Spleen (tissue), 11 donors: ENCODE results near the gene DPP3. TPM values are rescaled to one million over a fixed set of nuclear protein-coding genes. Genes with fewer than 3 reads are reported as not detected.
A peak's percentile ranks its signal among the peaks of the same experiment; 100 is the strongest.

Source experiments
- DNase-seq: peaks from one replicate; pipeline ENCODE4 v3.0.0-alpha.2; 2020
- H3K27ac ChIP-seq, 8 donors: fragments of 200-600 bp; sonication (generic) in 7 of 8; 1 replicate in 4 of 8; 2 replicates in 4 of 8; pipeline versions ENCODE4 v1.5.0 to v1.8.0; 2016 to 2021; ENCODE audit warnings: inconsistent platforms in 4 of 8, mild to moderate bottlenecking in 4 of 8, moderate library complexity in 1 of 8
- H3K27me3 ChIP-seq, 7 donors: fragments of 200-600 bp; sonication (generic) in 6 of 7; replicated peaks in 1 of 7; 1 replicate in 4 of 7; 2 replicates in 3 of 7; pipeline versions ENCODE4 v1.5.0 to v1.8.0; 2016 to 2021; ENCODE audit warnings: inconsistent platforms in 3 of 7, mild to moderate bottlenecking in 1 of 7
- H3K36me3 ChIP-seq, 6 donors: fragments of 200-600 bp; sonication (generic) in 5 of 6; 1 replicate in 4 of 6; 2 replicates in 2 of 6; pipeline versions ENCODE4 v1.5.0 to v1.8.0; 2016 to 2021; ENCODE audit warnings: inconsistent platforms in 2 of 6
- H3K4me1 ChIP-seq, 6 donors: fragments of 200-600 bp; sonication (generic) in 5 of 6; 1 replicate in 3 of 6; 2 replicates in 3 of 6; pipeline versions ENCODE4 v1.5.0 to v1.8.0; 2016 to 2021; ENCODE audit warnings: inconsistent platforms in 3 of 6
- H3K4me3 ChIP-seq, 8 donors: fragments of 200-600 bp; sonication (generic) in 7 of 8; 1 replicate in 4 of 8; 2 replicates in 4 of 8; pipeline versions ENCODE4 v1.5.0 to v1.8.0; 2016 to 2021; ENCODE audit warnings: inconsistent platforms in 4 of 8, mild to moderate bottlenecking in 4 of 8, moderate library complexity in 2 of 8
- H3K9me3 ChIP-seq, 8 donors: fragments of 200-600 bp; sonication (generic) in 7 of 8; 1 replicate in 4 of 8; 2 replicates in 4 of 8; pipeline versions ENCODE4 v1.5.0 to v1.8.0; 2016 to 2021; ENCODE audit warnings: inconsistent platforms in 4 of 8
- CTCF ChIP-seq, 11 experiments: fragments of 200-600 bp in 7 of 11; fragments of 450-650 bp in 4 of 11; sonication (generic) in 4 of 11; IDR thresholded peaks in 8 of 11; conservative IDR thresholded peaks in 3 of 11; 1 replicate in 7 of 11; 2 replicates in 4 of 11; pipeline versions ENCODE4 v1.4.0 to v1.8.0; 2016 to 2021; ENCODE audit warnings: antibody characterized with exemption in 11 of 11, inconsistent platforms in 4 of 11, mild to moderate bottlenecking in 1 of 11
- POLR2A ChIP-seq, 3 donors: fragments of 450-650 bp; IDR thresholded peaks; one replicate each; pipeline ENCODE4 v1.5.1; 2017; ENCODE audit warnings: antibody characterized with exemption in 3 of 3, mild to moderate bottlenecking in 1 of 3
- POLR2AphosphoS5 ChIP-seq, 3 donors: sonication (generic); formaldehyde crosslinking; IDR thresholded peaks; one replicate each; pipeline ENCODE4 v1.5.1; 2017; ENCODE audit warnings: antibody characterized with exemption in 3 of 3
- WGBS, 5 donors: extraction: QIAGEN DNeasy Blood & Tissue Kit in 3 of 5; methylation state at CpG; one replicate each; pipeline versions ENCODE4 v1.1.5 to v1.1.7; 2013 to 2018; 5-methylcytosine and 5-hydroxymethylcytosine counted together
- intact Hi-C: fragments of 100-400 bp; cut with DNase I; formaldehyde crosslinking; loops from one replicate; pipeline ENCODE4 v1.15.0; 2023; ENCODE audit warnings: low total_unique reads
- polyA plus RNA-seq, 3 donors: library from polyadenylated mRNA; stranded (reverse); fragments of 200-250 nt; gene quantifications; one replicate each; pipeline ENCODE4 v1.2.1, GENCODE V29; 2013
- total RNA-seq, 7 donors: library from RNA; depleted of rRNA in 3 of 7; stranded (reverse); fragments of >200 nt in 3 of 7; fragmentation: NEBNext Ultra II Directional in 4 of 7; extraction: Animal tissue kit (Norgen Biotek cat#: 25700) in 4 of 7; gene quantifications; one replicate each; pipeline versions ENCODE4 v1.1.0 to v1.2.1, GENCODE V29; 2016 to 2021
- donor health status: healthy with polysubstance abuse.
- donor health status: DM: no; HTN: no; CAD: no; lungs with moderate emphysema.
- donor health status: DM: no; HTN: no; CAD: no.
- donor health status: Bipolar disorder and iron deficiency.
- donor health status: healthy.
- donor health status: DM: no; HTN: no; CAD: no.
- donor health status: DM: yes; HTN: yes; CAD: no.

The DPP3 gene
- total and polyA plus RNA-seq, 10 donors, result 17.9 to 35.5 (median 23.7) TPM

GRCh38 chr11:66505276-66505816, 25.1 kb downstream of the DPP3 start:
- Histone ChIP-seq H3K36me3 (peaks cover 0 to 79% (median 18%) of the 10 kb centered on the region in 6 donors), H3K9me3 (no peaks in the 10 kb centered on the region), H3K4me3 (no peak overlapping the region), H3K4me1 (peaks cover 0 to 13% (median 5%) of the 10 kb centered on the region in 6 donors), H3K27ac (no peak overlapping the region), H3K27me3 (no peaks in the 10 kb centered on the region)
- DNase-seq, result no peak
- WGBS, 5 donors, result 5 to 95% (median 88%) methylated on average over 1 of the region's 1 CpG
- intact Hi-C loops, result no loop called here
- TF ChIP-seq CTCF (IDR thresholded peaks at IDR 0.05 in 8 of 11, conservative IDR thresholded peaks at IDR 0.05 in 3 of 11) (no peak), POLR2AphosphoS5 (IDR thresholded peaks at IDR 0.05) (no peak), POLR2A (IDR thresholded peaks at IDR 0.05) (no peak)

GRCh38 chr11:66509131-66509561, 28.9 kb downstream of the DPP3 start:
- H3K9me3 ChIP-seq, result no peaks in the 10 kb centered on the region
- TF ChIP-seq POLR2A (IDR thresholded peaks at IDR 0.05) (no peak), POLR2AphosphoS5 (IDR thresholded peaks at IDR 0.05) (no peak), CTCF (IDR thresholded peaks at IDR 0.05 in 8 of 11, conservative IDR thresholded peaks at IDR 0.05 in 3 of 11) (no peak)
- intact Hi-C loops, result no loop called here
- no peak for DNase-seq
- peak overlapping the region in 4 of 8 donors; percentile 53 to 74 (median 69) for H3K27ac ChIP-seq
- H3K36me3 ChIP-seq, result peaks cover 0 to 57% (median 11%) of the 10 kb centered on the region in 6 donors
- H3K27me3 ChIP-seq, result no peaks in the 10 kb centered on the region
- peaks cover 9 to 27% (median 18%) of the 10 kb centered on the region in 6 donors for H3K4me1 ChIP-seq
- WGBS, 5 donors, result 74 to 86% (median 81%) methylated on average over 7 of the region's 7 CpGs
- no peak overlapping the region for H3K4me3 ChIP-seq

- peak; percentile 88 to 90 (median 88) for TF ChIP-seq POLR2AphosphoS5 (IDR thresholded peaks at IDR 0.05)
- no peak for TF ChIP-seq POLR2A (IDR thresholded peaks at IDR 0.05)
- TF ChIP-seq CTCF (IDR thresholded peaks at IDR 0.05 in 8 of 11, conservative IDR thresholded peaks at IDR 0.05 in 3 of 11), result no peak
- peak within 1 kb of the TSS in 7 of 8 donors; percentile 36 to 74 (median 61) for H3K27ac ChIP-seq
These were observed 30.2 kb downstream of the DPP3 start, which contains the start of gene BBS1 for GRCh38 chr11:66510271-66510989. Gene BBS1, plus strand, starts transcription at chr11:66510635. Its CDS starts 25 bp downstream, at chr11:66510660.

GRCh38 chr11:66510990-66511339, 30.7 kb downstream of the DPP3 start:
- WGBS, 5 donors, result 12 to 20% (median 18%) methylated on average over 5 of the region's 5 CpGs
- Histone ChIP-seq H3K27ac (peak overlapping the region in 3 of 8 donors; percentile 61 to 74 (median 72)), H3K9me3 (no peaks in the 10 kb centered on the region), H3K27me3 (no peaks in the 10 kb centered on the region), H3K36me3 (peaks cover 0 to 57% (median 12%) of the 10 kb centered on the region in 6 donors), H3K4me3 (peak overlapping the region; percentile 72 to 97 (median 91)), H3K4me1 (peaks cover 9 to 27% (median 18%) of the 10 kb centered on the region in 6 donors)
- no peak for DNase-seq
- intact Hi-C loops, result no loop called here
- TF ChIP-seq POLR2AphosphoS5 (IDR thresholded peaks at IDR 0.05) (no peak), CTCF (IDR thresholded peaks at IDR 0.05 in 8 of 11, conservative IDR thresholded peaks at IDR 0.05 in 3 of 11) (no peak), POLR2A (IDR thresholded peaks at IDR 0.05) (no peak)

More at GRCh38 chr11:66510271-66510989, 30.2 kb downstream of the DPP3 start, which contains the start of gene BBS1:
- intact Hi-C loops, result no loop called here
- peak; percentile 97 for DNase-seq
- Histone ChIP-seq H3K4me1 (peaks cover 9 to 27% (median 18%) of the 10 kb centered on the region in 6 donors), H3K27me3 (no peaks in the 10 kb centered on the region), H3K36me3 (peaks cover 0 to 57% (median 10%) of the 10 kb centered on the region in 6 donors), H3K9me3 (no peaks in the 10 kb centered on the region), H3K4me3 (peak within 1 kb of the TSS; percentile 72 to 97 (median 91))
- WGBS, 5 donors, result 0 to 2% (median 1%) methylated on average over 30 to 31 of the region's 31 CpGs
